GM19395 (cell line): ENCODE results near the gene SRSF9.

Experiments used
- ATAC-seq: cut with Tn5 transposase; IDR thresholded peaks from one replicate; pipeline ENCODE4 v1.9.1; 2021; ENCODE audit warnings: mild to moderate bottlenecking, moderate library complexity; ENCODE audit not compliant: unreplicated experiment

SRSF9 gene

DNA sequence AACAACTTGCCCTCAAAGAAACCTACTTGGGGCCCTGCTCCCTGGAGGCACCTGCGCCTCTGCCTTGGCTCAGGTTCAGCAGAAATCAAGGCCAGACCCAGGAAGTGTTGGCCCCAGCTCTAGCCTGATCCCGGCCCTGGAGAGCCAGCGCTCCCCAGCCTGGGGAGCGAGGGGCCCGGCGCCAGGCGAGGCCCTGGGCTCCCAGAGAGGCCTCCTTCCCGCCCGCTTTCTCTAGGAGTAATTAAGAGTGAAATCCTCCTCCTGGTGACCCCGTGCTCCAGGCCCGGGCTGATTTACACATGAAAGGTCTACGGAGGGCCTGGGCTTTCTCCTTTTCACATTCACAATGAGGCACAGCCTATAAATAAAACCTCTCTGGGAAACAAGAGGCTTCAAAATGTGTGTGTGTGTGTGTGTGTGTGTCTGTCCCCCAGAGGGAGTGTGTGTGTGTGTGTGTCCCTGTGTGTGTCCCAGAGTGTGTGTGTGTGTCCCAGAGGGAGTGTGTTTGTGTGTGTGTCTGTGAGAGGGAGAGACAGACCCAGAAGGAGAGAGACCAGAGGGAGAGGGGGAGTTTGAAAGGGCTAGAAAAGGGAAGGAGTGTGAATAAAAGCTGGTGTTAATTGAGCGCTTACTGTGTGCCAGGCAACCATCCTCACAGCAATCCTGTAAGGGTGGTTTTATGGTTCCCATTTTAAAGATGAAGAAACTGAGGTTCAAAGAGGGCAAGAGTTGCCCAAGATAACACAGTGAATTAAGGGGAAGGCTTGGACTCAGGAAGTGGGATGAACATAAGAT is 55.5 kb downstream of the SRSF9 start:
- no peak for ATAC-seq

DNA sequence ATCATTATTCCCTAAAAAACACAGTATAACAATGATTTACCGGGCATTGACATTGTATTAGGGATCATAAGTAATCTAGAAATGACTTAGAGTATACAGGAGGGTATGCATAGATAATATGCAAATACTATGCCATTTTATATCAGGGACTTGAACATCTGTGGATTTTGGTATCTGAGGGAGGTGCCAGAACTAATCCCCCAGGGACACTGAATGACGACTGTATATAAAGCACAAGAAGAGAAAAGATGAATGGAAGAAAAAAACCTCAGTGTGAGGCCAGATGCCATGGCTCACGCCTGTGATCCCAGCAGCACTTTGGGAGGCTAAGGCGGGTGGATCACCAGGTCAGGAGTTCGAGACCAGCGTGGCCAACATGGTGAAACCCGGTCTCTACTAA is 57.1 kb downstream of the SRSF9 start:
- no peak for ATAC-seq
